ENCODE results near the gene PPP1R2. TPM values are rescaled to one million over a fixed set of nuclear protein-coding genes. Genes with fewer than 3 reads are reported as not detected.

PPP1R2 gene
- total RNA-seq, 1 experiment from 2014 or later, result 38.3 TPM

DNA sequence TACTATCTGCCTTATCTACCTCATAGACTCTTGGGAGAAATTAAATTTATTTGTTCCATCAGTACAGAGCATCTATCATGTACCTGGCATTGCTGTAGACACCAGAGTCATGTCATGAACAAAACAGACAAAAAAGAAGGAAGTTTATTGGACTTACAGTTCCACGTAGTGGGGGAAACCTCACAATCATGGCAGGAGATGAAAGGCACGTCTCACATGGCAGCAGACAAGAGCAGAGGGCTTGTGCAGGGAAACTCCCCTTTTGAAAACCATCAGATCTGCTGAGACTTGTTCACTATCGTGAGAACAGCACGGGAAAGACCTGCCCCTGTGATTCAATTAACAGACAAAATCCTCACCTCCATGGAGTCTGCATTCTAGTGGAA is 74.7 kb downstream of the PPP1R2 start:
- Histone ChIP-seq H3K14ac (ENCODE audit: insufficient read depth, low read length) (no peak overlapping the region), H2BK120ac (ENCODE audit: low read depth, low read length, poor library complexity, severe bottlenecking) (no peak overlapping the region), H2AK5ac (ENCODE audit: insufficient read length, low read length) (no peak overlapping the region), H3K4me1 (ENCODE audit: insufficient read depth, low read length) (no peaks in the 10 kb centered on the region), H2BK20ac (ENCODE audit: low read depth, low read length, poor library complexity, severe bottlenecking) (no peak overlapping the region), H3K18ac (ENCODE audit: insufficient read length, low read depth, low read length) (no peak overlapping the region), H3K9me3 (ENCODE audit: control insufficient read depth, low read depth, low read length) (no peaks in the 10 kb centered on the region), H3K27ac (ENCODE audit: insufficient read length, low read depth, low read length) (no peak overlapping the region), H3K56ac (ENCODE audit: insufficient read length, low read depth, low read length) (no peak overlapping the region), H3K9ac (ENCODE audit: extremely low read depth, insufficient read length, low read length) (no peak overlapping the region), H3K4ac (ENCODE audit: low read depth, low read length) (no peak overlapping the region), H2BK15ac (ENCODE audit: low read depth, low read length) (no peak overlapping the region), H3K4me2 (ENCODE audit: insufficient read depth, insufficient read length, low read length) (no peak overlapping the region), H3K27me3 (ENCODE audit: insufficient read depth, low read length) (no peaks in the 10 kb centered on the region), H3K79me2 (ENCODE audit: insufficient read depth, low read length) (no peaks in the 10 kb centered on the region), H2BK5ac (ENCODE audit: insufficient read length, low read length) (no peak overlapping the region), H3T11ph (ENCODE audit: low read length) (no peak overlapping the region), H4K20me1 (ENCODE audit: control insufficient read depth, insufficient read depth, insufficient read length) (no peaks in the 10 kb centered on the region), H3K79me1 (ENCODE audit: insufficient read depth, low read depth, low read length, poor library complexity, severe bottlenecking) (no peaks in the 10 kb centered on the region), H2BK12ac (ENCODE audit: insufficient read length, low read depth, low read length) (no peak overlapping the region), H4K5ac (ENCODE audit: insufficient read length, low read depth, low read length) (no peak overlapping the region), H4K91ac (ENCODE audit: insufficient read length, low read depth, low read length) (no peak overlapping the region), H2AFZ (ENCODE audit: low read length) (no peak overlapping the region), H4K8ac (replicated peaks; ENCODE audit: insufficient read length, low read depth, low read length) (no peak overlapping the region), H3K23ac (ENCODE audit: insufficient read length, low read depth, low read length) (no peak overlapping the region), H3K23me2 (ENCODE audit: insufficient read length, low read depth, low read length, poor library complexity, severe bottlenecking) (no peaks in the 10 kb centered on the region)
- H3K4me1 Mint-ChIP-seq, result peaks cover 3 to 6% of the 10 kb centered on the region in 2 experiments; a peak in 3 of 4 replicates
- no peak overlapping the region for H3K4me3 Mint-ChIP-seq
- H3K36me3 Mint-ChIP-seq (ENCODE audit: insufficient read depth in 1 of 3, low read depth in 3 of 3), result no peaks in the 10 kb centered on the region; a peak in 2 of 7 replicates
- H3K27ac Mint-ChIP-seq, result no peak overlapping the region
- WGBS (ENCODE audit: extremely low coverage, insufficient read length, low lambda C conversion rate), result no CpG with 5 or more reads among the region's 4 CpGs
- peaks cover 1% of the 10 kb centered on the region for H3K27me3 Mint-ChIP-seq (ENCODE audit: low read depth)
- TF ChIP-seq, protein P1, sequence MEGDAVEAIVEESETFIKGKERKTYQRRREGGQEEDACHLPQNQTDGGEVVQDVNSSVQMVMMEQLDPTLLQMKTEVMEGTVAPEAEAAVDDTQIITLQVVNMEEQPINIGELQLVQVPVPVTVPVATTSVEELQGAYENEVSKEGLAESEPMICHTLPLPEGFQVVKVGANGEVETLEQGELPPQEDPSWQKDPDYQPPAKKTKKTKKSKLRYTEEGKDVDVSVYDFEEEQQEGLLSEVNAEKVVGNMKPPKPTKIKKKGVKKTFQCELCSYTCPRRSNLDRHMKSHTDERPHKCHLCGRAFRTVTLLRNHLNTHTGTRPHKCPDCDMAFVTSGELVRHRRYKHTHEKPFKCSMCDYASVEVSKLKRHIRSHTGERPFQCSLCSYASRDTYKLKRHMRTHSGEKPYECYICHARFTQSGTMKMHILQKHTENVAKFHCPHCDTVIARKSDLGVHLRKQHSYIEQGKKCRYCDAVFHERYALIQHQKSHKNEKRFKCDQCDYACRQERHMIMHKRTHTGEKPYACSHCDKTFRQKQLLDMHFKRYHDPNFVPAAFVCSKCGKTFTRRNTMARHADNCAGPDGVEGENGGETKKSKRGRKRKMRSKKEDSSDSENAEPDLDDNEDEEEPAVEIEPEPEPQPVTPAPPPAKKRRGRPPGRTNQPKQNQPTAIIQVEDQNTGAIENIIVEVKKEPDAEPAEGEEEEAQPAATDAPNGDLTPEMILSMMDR (conservative IDR thresholded peaks at IDR 0.05), result no peak
- peaks cover 6 to 7% of the 10 kb centered on the region in 2 experiments; a peak in 4 of 5 replicates for H3K9me3 Mint-ChIP-seq
- DNase-seq, result no peak
